ENCODE measurements around the gene PHC2.
A peak's percentile ranks its signal among the peaks of the same experiment; 100 is the strongest.

The PHC2 gene

GRCh38 chr1:33329600-33330305 lies 101.1 kb downstream of the PHC2 start:
- no peak for DNase-seq (ENCODE audit: low read depth in 2 of 2)
- H3K4me3 ChIP-seq (replicated peaks in 1 of 2; ENCODE audit: low read depth in 2 of 2, low read length in 2 of 2): no peak overlapping the region
- no peak for TF ChIP-seq CTCF (IDR thresholded peaks at IDR 0.05; ENCODE audit: low read depth, low read length)

GRCh38 chr1:33328817-33329216 lies 102.1 kb downstream of the PHC2 start:
- no peak overlapping the region for H3K4me3 ChIP-seq (replicated peaks in 1 of 2; ENCODE audit: low read depth in 2 of 2, low read length in 2 of 2)
- TF ChIP-seq CTCF (IDR thresholded peaks at IDR 0.05; ENCODE audit: low read depth, low read length): no peak
- no peak for DNase-seq (ENCODE audit: low read depth in 2 of 2)

- peak; percentile 95 to 99 for DNase-seq (ENCODE audit: low read depth in 2 of 2)
- H3K4me3 ChIP-seq (replicated peaks in 1 of 2; ENCODE audit: low read depth in 2 of 2, low read length in 2 of 2): no peak overlapping the region
- no peak for TF ChIP-seq CTCF (IDR thresholded peaks at IDR 0.05; ENCODE audit: low read depth, low read length)
Measured at GRCh38 chr1:33327587-33328325, 103.1 kb downstream of the PHC2 start.

GRCh38 chr1:33326785-33327184 lies 104.1 kb downstream of the PHC2 start:
- no peak for TF ChIP-seq CTCF (IDR thresholded peaks at IDR 0.05; ENCODE audit: low read depth, low read length)
- no peak for DNase-seq (ENCODE audit: low read depth in 2 of 2)
- H3K4me3 ChIP-seq (replicated peaks in 1 of 2; ENCODE audit: low read depth in 2 of 2, low read length in 2 of 2): no peak overlapping the region

- no peak for TF ChIP-seq CTCF (IDR thresholded peaks at IDR 0.05; ENCODE audit: low read depth, low read length)
Measured at GRCh38 chr1:33324677-33325575, 106.0 kb downstream of the PHC2 start.

GRCh38 chr1:33323663-33324477 lies 107.0 kb downstream of the PHC2 start:
- no peak for DNase-seq (ENCODE audit: low read depth in 2 of 2)
- no peak overlapping the region for H3K4me3 ChIP-seq (replicated peaks in 1 of 2; ENCODE audit: low read depth in 2 of 2, low read length in 2 of 2)
- no peak for TF ChIP-seq CTCF (IDR thresholded peaks at IDR 0.05; ENCODE audit: low read depth, low read length)

More at GRCh38 chr1:33324677-33325575, 106.0 kb downstream of the PHC2 start:
- no peak for DNase-seq (ENCODE audit: low read depth in 2 of 2)
- H3K4me3 ChIP-seq (replicated peaks in 1 of 2; ENCODE audit: low read depth in 2 of 2, low read length in 2 of 2): no peak overlapping the region
